AG04449 (cell line): ENCODE measurements around the gene BANF2.
A peak's percentile ranks its signal among the peaks of the same experiment; 100 is the strongest.

Source experiments
- CTCF ChIA-PET: fragments of 350-600 bp; formaldehyde crosslinking; extraction: SDS; loops from one replicate; lab custom pipeline; 2021; ENCODE audit warnings: antibody characterized with exemption; lab: Yijun Ruan, JAX
- POLR2A ChIA-PET: fragments of 400-600, 350-600 bp; formaldehyde crosslinking; extraction: SDS; loops from one replicate; lab custom pipeline; 2020; ENCODE audit warnings: antibody characterized with exemption, inconsistent platforms; lab: Yijun Ruan, JAX
- DNase-seq: peaks from one replicate; pipeline ENCODE4 v3.0.0-alpha.2; 2010; ENCODE audit warnings: low read depth, low spot score
- H3K4me3 ChIP-seq: 2 replicates; pipeline ENCODE4 v1.5.1; 2011; ENCODE audit warnings: low read depth, mild to moderate bottlenecking, control low read depth, low read length
- CTCF ChIP-seq: IDR thresholded peaks from one replicate; pipeline ENCODE4 v1.5.1; 2011; ENCODE audit warnings: mild to moderate bottlenecking, moderate library complexity, low read length, control low read depth, inconsistent platforms; ENCODE audit not compliant: insufficient read depth; ENCODE audit errors: missing control alignments

BANF2 gene

GRCh38 chr20:17678295-17678694 lies 21.5 kb upstream of the BANF2 start:
- DNase-seq = no peak
- CTCF ChIA-PET = interaction anchor here (0.7 to 9.2 kb wide), 9 partner anchors 12 to 261 kb away, joined by 3 to 140 read pairs (median 3); no protein-coding TSS in a partner anchor
- H3K4me3 ChIP-seq = no peak overlapping the region
- POLR2A ChIA-PET = interaction anchor here (1.8 kb wide), 1 partner anchor 196 kb away, joined by 5 read pairs; no protein-coding TSS in a partner anchor
- TF ChIP-seq CTCF = no peak

DNA sequence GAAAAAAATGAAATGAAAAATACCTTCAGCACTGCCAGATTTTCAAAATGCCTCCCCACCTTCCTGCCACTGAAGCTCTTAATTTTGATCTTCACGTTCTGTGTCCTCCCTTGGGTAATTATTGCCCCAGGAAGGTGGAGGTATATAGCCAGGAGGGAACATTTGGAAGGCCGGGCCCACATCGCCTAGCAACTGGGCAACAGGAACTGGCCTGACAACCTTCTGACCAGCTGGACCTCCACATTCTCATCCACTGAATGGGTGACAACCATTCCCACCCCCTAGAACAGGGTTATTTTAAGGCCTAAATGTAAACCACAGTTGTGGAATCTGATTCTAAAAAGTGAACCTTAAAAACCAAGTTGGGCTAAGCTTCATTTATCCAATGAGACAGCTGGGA lies 20.9 kb upstream of the BANF2 start:
- ChIA-PET POLR2A (interaction anchor here (1.8 kb wide), 1 partner anchor 195 kb away, joined by 5 read pairs; no protein-coding TSS in a partner anchor), CTCF (interaction anchor here (0.7 to 9.2 kb wide), 8 partner anchors 13 to 260 kb away, joined by 3 to 140 read pairs (median 4); no protein-coding TSS in a partner anchor)
- TF ChIP-seq CTCF = no peak
- no peak for DNase-seq
- H3K4me3 ChIP-seq = no peak overlapping the region

- H3K4me3 ChIP-seq = peak overlapping the region; percentile 80
- ChIA-PET POLR2A (interaction anchor here (0.7 to 2.9 kb wide), 4 partner anchors 169 to 216 kb away, joined by 3 to 35 read pairs (median 5); no protein-coding TSS in a partner anchor), CTCF (interaction anchor here (1.0 to 9.2 kb wide), 19 partner anchors 8 to 317 kb away, joined by 3 to 140 read pairs (median 5); no protein-coding TSS in a partner anchor)
- no peak for DNase-seq
- no peak for TF ChIP-seq CTCF
Observed at GRCh38 chr20:17679941-17680835, 19.6 kb upstream of the BANF2 start.

- ChIA-PET CTCF (interaction anchor here (0.9 to 9.2 kb wide), 35 partner anchors 8 to 316 kb away, joined by 3 to 140 read pairs (median 5); partner anchors contain the start of gene BANF2), POLR2A (interaction anchor here (1.1 to 2.9 kb wide), 13 partner anchors 15 to 287 kb away, joined by 3 to 35 read pairs (median 8); partner anchors contain the start of genes MGME1 and SNX5)
- H3K4me3 ChIP-seq = peak overlapping the region; percentile 80
- DNase-seq = no peak
- peak; percentile 81 for TF ChIP-seq CTCF
Observed at GRCh38 chr20:17680836-17681725, 18.7 kb upstream of the BANF2 start.

DNA sequence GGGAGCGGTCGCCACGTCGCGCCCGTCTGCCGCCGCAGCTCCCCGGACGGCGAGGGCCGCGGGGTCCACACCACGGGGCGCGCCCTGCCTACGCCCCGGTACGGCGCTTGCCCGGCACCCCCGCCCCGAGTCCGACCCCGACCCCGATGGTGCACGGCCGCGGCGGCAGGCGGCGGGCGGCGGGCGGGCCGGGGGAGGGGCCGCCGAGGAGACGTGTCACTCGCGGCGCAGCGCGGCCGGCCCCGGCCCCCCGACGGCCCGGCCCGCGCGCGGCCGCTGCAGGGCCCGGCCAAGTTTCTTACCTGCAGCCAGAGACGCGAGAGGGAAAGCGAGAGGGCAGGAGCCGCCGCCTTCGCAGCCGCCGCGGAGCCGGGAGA lies 18.1 kb upstream of the BANF2 start:
- TF ChIP-seq CTCF = no peak
- no peak for DNase-seq
- peak overlapping the region; percentile 80 for H3K4me3 ChIP-seq
- ChIA-PET POLR2A (interaction anchor here (0.8 to 2.9 kb wide), 25 partner anchors 10 to 287 kb away, joined by 3 to 35 read pairs (median 6); partner anchors contain the start of genes MGME1 and SNX5), CTCF (interaction anchor here (0.8 to 9.2 kb wide), 37 partner anchors 9 to 277 kb away, joined by 3 to 140 read pairs (median 5); partner anchors contain the start of gene BANF2)
